ENCODE results near the gene SLC15A4. TPM values are rescaled to one million over a fixed set of nuclear protein-coding genes. Genes with fewer than 3 reads are reported as not detected.
"Not testable (repeated sequence)": the region's sequence is repeated elsewhere in the genome, so short reads cannot be mapped to it uniquely, and the experiment has no call there.

The SLC15A4 gene
- total RNA-seq, 1 donor from 2014 or later = 65.9 TPM

DNA sequence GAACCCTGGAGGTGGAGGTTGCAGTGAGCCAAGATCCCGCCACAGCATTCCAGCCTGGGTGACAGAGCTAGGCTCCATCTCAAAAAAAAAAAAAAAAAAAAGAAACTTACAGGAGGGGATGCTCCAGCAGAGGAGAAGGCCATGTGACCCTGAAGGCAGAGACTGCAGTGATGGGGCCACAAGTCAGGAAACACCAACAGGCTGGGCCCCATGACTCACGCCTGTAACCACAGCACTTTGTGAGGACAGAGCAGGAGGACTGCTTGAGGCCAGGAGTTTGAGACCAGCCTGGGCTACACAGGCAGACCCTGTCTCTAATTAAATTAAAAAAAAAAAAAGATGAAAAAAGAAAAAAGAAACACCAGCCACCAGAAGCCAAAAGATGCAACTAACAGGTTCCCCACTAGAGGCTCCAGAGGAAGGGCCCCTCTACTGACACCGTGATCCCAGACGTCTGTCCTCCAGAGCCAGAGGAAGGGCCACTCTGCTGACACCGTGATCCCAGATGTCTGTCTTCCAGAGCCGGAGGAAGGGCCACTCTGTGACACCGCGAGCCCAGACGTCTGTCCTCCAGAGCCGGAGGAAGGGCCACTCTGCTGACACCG is 20.4 kb upstream of the SLC15A4 start:
- no peak for DNase-seq (ENCODE audit: low read depth)

DNA sequence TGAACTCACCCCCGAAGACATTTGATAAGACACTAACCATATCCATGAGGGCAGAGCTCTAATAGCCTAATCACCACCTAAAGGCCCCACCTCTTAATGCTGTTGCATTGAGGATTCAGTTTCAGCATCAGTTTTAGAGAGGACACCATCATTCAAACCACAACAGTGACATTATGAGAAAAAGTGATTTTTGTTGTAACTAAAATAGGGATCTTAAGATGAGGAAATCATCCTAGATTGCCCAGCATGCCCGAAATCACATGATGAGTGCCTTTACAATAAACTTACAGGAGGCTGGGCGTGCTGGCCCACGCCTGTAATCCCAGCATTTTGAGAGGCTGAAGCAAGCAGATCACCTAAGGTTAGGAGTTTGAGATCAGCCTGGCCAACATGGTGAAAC is 19.8 kb upstream of the SLC15A4 start:
- no peak for DNase-seq (ENCODE audit: low read depth)

DNA sequence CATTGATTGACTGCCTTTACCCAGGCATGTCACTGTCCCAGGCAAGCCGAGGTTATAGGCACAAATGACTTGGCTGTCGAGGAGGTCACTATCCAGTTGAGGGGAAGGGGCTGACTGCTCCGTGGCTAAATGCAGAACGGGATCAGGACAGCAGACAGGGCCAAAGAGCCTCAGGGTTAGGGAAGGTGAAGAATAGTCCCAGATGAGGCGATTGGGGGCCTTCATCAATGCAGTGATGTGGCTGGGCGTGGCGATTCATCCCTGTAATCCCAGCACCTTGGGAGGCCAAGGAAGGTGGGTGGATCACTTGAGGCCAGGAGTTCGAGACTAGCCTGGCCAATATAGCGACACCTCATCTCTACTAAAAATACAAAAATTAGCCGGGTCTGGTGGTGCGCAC is 18.8 kb upstream of the SLC15A4 start:
- no peak for DNase-seq (ENCODE audit: low read depth)

DNA sequence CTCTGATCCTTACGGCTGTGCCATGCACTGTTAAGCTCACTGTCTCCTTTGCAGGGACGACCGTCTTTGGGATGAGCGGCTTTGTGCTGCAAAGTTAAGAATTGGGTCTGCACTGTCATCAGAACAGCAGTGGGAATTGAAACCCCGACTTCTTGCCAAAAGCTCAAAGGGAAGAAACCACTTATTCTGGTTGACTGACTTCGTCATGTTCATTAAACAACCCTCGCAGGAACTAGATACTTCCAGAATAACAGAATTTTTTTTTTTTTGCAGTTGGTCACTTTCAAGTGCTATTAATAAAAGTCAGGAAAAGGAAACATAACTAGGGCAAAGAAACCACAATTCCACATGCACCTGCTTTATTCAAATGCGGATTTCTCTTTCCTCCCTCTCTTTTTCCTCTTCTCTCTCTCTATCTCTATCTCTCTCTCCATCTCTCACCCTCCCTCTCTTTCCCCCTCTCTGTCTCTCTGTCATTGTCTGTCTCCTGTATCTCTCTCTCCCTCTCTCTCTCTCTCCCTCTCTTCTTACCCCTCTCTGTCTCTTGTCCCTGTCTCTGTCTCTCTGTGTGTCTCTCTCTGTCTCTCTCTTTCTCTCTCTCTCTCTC is 17.2 kb upstream of the SLC15A4 start:
- no peak for DNase-seq (ENCODE audit: low read depth)

DNA sequence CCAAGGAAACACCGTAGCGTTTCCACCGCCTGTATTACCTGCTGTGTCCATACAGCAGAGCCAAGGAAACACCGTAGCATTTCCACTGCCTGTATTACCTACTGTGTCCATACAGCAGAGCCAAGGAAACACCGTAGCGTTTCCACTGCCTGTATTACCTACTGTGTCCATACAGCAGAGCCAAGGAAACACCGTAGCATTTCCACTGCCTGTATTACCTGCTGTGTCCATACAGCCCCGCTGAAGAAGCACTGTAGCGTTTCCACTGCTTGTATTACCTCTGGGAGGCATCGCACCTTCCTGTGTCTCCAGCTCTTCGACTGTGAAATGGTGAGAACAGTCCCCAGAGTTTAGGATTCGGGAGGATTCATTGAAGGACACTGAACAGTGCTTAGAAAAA is 16.1 kb upstream of the SLC15A4 start:
- not testable (repeated sequence) for DNase-seq (ENCODE audit: low read depth)

DNA sequence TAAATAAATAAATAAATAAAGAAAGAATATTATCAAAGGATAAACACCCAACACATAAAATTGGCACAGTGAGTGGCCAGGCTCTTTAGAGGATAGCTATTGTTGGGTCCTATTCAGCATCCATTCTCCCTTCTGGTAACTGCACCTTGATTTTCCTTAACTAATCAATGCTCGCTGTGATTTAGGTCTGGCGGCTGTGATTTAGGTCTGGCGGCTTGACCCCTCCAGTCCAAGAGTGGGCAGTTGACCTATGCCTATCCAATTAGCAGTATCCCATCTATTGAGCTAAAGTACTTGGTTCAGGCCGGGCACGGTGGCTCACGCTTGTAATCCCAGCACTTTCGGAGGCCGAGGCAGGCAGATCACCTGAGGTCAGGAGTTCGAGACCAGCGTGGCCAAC is 9.7 kb upstream of the SLC15A4 start:
- no peak for DNase-seq (ENCODE audit: low read depth)

DNA sequence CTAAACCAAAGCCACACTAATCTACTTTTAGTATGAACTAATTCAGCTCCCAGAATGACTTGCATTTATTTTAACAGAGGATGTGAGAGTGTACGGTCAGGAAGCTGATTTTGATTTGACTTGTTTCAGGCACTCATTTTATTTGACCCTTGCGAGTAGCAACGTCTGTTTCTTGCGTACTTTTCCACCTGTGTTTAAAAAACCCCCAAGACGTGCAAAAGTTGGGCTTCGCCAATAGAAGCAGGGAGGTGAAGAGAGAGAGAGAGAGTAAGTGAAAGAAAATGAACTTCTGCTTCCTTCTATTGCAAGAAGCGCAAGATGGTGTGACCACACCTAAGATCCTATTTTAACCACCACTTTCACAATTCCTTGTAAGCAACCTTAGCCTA is 6.7 kb upstream of the SLC15A4 start:
- no peak for DNase-seq (ENCODE audit: low read depth)

DNA sequence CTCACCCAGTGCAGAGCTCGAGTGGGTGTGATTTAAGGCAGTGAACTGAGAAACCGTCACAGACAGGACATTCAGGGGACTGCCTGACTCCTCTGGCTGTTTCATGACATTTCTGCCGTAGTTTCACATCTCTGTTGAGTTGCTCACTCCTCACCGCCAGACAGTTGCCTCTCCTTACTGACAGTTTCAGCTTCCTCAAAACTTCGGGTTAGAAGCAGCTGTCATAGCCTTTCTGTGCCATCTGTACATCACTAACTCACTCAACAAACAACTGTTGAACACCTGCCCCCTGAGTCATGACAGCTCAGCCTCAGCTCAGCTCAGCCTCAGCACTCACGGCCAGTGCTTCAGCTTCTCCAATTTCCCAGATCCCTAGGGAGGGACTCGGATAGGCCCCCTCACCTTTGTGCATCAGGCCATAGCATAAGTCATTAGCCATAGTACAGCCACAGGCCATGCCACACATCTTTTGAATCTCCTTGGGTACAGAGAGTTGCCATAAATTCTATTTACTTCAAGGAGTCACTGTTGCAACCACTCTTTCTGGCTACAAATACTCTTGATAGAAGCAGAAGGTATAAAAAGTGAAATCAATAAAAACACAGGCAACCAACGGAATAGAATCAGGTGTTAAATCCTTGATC is 6.2 kb upstream of the SLC15A4 start:
- DNase-seq (ENCODE audit: low read depth) = no peak

DNA sequence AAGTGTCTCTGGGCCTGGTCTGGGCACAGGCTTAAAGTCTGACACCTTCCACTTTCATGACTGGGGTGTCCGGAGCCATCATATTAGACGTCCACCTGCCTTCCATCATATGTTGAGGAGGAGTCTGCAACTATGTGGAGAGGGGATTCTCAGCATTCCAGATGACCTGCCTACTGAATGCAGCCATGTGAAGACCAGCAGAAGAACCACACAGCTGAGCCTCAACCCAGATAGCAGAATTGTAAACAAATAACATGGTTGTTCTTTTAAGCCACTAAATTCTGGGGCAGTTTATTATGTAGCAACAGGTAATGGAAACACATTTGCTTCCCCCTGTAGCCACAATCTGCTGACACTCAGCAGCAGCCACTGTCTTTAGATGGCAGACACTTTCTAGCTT is 4.0 kb upstream of the SLC15A4 start:
- DNase-seq (ENCODE audit: low read depth) = no peak

DNA sequence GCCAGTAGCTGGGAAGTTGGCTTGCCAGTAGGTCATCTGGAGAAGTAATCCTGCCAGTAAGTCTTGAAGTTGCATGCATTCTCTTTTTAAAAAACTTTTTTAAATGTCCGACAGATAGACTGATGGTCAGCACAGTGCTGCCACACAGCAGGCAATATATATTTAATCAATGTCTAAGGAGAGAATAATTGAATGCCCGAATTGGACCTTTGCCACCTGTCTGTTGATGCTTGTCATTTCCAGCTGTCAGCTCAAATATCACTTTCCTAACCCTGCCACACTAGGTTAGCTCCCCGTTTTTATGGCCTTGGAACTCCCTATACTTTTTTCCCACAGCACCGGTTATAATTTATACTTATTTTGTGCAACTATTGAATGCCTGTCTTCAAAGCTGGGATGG is 2.1 kb upstream of the SLC15A4 start:
- DNase-seq (ENCODE audit: low read depth) = no peak

DNA sequence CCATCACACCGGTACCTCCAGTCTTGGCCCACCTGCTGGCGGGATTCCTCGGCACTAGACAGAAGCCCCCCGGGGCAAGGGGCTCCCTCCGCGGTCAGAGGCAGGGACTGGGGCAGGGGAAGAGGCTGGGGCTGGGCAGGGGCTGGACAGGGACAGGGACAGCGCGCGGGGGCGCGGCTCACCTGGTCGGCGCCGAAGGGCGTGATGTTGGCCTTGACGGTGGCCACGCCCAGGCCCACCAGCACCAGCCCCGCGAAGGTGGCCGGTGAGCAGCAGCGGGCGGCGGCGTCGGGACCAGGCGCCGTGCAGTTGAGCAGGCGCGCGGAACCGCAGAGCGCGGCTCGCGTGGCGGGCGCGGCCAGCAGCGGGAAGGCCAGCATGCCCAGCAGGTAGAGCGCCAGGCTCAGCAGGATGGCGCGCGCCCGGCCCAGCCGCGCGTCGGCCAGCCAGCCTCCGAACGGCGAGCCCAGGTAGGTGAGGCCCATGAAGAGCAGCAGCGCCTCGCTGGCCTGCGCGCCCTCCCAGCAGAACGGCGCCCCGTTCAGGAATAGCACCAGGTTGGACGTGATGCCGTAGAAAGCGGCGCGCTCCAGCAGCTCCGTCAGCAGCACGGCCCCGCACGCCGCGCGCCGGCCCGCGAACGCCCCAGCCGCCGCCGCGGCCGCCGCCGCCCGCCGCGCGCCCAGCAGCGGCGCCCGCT is 392 bp downstream of the SLC15A4 start:
- DNase-seq (ENCODE audit: low read depth) = no peak

DNA sequence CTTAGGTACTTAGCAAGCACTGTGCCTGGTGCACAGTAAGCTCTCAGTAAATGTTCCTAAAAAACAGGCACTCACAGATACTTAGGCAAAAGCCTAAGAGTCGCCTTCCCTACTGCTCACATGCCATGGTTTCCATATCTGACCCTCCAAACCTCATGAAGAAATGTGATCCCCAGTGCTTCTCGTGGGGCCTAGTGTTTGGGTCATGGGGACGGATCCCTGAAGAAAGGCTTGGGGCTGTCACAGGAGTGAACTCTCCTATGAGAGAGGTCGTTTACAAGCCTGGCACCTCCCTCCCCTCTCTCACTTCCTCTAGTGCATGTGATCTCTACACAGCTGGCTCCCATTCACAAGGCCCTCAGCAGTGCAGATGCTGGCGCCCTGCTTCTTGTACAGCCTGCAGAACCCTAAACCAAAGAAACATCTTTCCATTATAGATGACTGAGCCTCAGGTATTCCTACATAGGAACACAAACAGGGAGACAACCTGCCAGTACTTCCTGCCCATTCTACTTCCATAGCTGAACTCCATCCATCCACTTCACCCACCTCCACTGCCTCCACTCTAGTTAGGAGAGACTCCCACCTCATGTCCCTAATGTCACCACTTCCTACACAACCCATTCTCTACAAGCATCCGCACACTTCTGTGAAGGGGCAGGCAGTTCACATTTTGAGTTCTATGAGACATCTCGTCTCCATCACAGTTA is 2.9 kb downstream of the SLC15A4 start:
- DNase-seq (ENCODE audit: low read depth) = no peak

DNA sequence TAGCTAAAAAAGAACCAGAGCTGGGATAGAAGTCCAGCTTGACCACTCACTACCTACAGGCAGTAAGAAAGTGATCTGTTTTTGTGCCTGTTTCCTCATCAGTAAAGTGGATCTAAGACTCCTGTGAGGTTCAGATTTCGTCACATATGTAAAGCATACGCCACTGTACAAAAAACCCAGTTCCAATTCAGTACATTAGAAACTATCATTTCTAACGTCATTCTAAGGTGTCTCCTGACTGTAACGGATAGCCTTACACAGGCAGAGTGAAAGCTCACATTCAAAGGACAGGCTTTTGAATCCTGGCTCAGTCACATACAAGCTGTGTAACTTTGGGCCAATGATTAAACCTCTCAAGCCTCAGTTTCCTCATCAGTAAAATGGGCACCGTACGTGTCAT is 3.5 kb downstream of the SLC15A4 start:
- DNase-seq (ENCODE audit: low read depth) = no peak

DNA sequence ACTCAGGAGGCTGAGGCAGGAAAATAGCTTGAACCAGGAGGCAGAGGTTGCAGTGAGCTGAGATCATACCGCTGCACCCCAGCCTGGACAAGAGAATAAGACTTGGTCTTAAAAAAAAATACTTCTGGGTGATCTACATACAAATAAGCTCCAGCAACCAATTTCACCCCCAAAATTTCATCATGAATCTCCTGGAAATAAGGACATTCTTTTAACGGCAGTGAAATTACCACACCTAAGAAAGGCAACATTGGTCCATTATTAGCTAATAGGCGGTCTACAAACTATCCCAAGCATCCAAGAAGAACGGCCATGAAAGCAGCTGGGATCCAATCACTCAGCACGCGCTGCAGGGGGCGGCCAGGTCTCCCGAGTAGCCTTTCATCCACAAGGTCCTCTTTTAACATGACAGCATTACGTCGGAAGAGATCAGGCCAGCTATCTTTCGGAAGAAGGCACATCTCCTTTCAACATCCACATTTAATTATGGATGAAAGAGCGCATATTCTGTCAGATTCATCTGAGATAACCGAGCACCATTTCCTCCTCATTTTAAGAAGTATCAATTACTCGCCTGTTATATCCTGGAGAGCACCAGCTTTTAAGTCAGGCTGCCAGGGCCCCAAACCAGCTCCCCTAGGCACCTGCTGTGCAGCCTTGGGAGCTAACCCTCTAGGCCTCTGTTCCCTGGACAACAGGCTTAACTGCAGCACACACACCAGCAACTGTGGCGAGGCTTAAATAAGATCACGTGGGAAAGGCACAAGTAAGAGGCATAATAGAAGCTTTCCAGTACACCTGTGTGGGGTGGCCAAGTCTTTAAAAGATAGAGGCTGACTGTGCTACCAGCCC is 4.2 kb downstream of the SLC15A4 start:
- DNase-seq (ENCODE audit: low read depth) = no peak

DNA sequence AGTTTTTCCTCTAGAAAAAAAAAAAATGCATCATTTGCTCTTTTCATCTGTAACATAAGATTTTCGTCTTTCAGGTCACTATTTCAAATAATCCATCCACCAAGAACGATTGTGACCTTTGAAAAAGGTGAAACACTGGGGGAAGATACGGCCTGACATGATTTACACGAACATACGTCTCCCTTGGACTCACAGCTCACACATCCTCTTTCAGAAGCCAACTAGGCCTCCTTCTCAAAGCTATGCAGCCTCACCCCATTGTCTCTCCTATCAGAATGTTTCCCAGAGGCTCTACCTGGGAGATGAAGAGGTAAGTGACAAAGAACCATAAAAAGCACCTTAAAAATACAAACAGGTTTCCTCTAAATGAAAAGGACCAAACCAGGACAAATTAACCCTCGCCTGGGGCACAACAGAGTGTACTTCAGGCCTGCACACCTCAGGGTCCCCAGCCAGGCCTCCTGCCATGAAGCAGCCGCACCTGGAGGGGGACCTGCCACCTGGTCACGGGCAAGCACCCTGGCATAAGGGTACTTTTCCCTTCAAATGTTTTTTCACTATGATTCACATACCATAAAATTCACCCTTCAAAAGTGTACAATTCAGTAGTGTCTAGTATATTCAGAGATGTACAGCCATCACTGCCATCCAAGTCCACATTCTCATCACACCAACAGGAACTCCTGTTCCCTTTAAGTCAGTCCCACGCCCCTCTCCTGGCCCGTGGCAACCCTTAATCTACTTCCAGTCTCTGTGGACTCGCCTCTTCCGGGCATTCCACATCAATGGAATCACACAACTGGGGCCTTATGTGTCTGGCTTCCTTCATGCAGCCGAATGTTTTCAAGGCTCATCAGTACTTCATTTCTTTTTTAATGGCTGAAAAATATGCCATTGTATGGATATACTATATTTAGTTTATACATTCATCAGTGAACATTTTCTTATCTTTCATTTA is 5.4 kb downstream of the SLC15A4 start:
- DNase-seq (ENCODE audit: low read depth) = peak; percentile 56

DNA sequence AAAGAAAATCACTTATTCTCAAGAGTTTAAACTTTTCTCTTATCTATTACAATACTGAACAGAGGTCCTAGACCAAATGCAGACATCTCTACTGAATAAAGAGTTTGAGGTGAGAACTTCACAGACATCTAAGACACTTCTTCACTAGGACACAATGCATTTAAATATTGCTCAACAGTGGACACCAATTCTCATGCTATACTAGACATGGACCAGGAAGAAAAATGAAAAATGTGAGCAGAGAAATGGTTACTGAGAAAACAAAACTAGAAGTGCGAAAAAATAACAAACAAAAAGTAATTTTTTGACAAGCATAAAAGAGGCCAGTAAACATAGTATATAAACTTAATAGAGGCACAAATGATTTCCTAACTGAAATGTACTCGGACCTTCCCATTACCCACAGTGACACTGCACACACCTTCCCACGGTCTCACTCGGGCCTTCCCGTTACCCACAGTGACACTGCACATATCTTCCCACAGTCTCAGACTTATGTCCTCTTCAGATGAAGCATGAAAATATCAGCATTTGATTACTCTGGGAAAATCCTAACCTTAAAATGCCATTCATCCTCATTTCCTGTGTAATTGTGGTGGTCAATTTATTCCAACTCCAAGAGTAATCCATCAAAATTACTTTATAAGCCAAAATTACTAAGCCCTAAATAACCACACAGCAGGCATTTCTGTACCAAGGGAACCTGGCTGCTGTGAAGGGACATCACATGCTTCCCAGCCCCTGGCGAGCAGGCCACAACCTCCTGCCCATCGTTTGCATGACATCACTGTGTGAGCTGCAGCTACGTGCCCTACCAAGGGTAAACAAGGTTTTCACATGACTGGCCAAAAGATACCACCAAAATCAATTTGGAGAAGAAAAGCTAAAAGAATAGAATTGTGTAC is 6.4 kb downstream of the SLC15A4 start:
- DNase-seq (ENCODE audit: low read depth) = peak; percentile 90

DNA sequence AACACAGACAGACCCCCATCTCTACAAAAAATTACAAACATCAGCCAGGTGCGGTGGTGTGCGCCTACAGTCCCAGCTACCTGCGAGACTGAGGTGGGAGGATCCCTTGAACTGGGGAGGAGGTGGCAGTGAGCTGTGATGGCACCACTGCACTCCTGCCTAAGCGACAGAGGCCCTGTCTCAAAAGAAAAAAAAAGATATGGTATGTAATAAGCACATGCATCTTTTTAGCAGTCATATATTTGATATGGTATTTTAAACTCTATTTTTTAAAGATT is 7.2 kb downstream of the SLC15A4 start:
- DNase-seq (ENCODE audit: low read depth) = no peak

DNA sequence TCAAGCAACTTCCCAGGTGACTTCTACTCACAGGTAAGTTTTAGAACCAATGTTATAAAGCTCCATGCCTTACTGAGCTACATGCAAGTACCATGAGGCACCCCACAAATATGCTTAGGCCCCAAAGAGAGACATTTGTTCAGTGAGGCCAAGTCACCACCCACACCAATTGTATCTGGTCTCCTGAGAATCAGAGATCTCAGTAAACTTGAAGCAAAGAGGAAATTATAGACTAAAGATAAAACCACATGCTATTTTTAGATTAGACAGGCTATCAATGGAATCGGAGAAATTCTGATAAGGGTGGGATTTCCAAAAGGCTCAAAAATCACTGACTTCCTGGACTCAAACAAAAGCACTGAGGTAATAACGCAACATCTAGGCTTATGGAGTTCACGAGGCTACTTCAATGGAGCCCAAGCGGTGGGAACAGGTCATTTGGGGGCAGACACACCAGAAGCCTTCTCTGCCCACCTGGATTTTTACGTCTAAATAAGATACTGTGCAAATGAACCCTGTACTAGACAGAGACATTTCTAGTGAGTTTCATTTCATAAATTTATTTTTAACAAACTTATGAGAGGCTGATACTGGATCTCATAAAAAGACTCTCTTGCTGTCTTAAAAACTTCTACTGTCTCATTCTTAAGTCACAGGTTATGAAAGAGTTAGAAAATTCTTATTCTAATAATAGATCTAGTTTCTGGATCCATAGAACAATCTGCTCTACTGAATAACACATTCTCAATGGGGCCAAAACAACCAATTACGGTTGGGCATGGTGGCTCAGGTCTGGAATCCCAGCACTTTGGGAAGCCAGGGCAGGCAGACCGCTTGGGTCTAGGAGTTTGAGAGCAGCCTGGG is 7.7 kb downstream of the SLC15A4 start:
- no peak for DNase-seq (ENCODE audit: low read depth)

All from renal cortical epithelial cell (primary cell).